ENCODE results near the gene PTGDS. TPM values are rescaled to one million over a fixed set of nuclear protein-coding genes. Genes with fewer than 3 reads are reported as not detected.

PTGDS gene
- polyA plus RNA-seq, 4 donors, result 0.86 to 38.0 (median 19.4) TPM

DNA sequence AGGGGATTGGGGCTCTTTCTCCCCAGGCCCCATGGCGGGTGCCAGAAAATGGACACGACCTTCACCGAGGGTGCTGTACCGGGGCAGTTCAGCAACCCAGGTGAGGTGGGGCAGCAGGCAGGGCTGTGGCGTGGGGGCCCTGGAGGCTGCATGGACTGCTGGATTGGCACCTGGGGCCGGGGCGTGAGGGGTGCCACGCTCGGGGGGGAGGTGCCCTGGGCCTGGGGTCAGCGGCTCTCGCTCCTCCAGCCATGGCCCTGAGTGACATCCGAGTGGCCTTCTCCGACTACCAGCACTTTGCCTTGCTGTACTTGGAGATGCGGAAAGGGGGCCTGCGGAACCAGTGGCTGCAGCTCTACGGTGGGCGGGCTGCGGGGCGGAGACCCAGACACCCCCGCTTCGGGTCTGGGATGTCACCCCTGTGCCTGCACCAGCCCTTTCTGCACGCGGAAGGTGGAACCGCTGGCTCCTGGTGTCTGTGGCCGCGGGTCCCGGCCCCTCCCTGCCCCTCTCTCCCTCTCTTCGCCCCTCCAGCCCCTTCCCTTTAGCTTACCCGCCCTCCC lies 7.2 kb downstream of the PTGDS start:
- H3K36me3 ChIP-seq (ENCODE audit: control insufficient read depth in 3 of 3, insufficient read depth in 2 of 3, low read depth in 1 of 3, low read length in 3 of 3), result no peaks in the 10 kb centered on the region
- H3K9me3 ChIP-seq (ENCODE audit: control insufficient read depth in 2 of 2, insufficient read depth in 1 of 2, low read depth in 1 of 2, low read length in 1 of 2), result no peaks in the 10 kb centered on the region
- H3K27ac ChIP-seq (ENCODE audit: low read depth in 1 of 3, low read length in 2 of 3), result no peak overlapping the region
- H3K4me1 ChIP-seq (ENCODE audit: control insufficient read depth in 3 of 3, insufficient read depth in 2 of 3, low read depth in 1 of 3, low read length in 2 of 3), result peaks cover 0 to 5% (median 0%) of the 10 kb centered on the region in 3 donors
- 51 to 59% (median 59%) methylated on average over 17 to 29 of the region's 29 CpGs for WGBS, 3 donors
- H3K27me3 ChIP-seq (ENCODE audit: control insufficient read depth in 3 of 3, insufficient read depth in 3 of 3, low read length in 3 of 3), result peaks cover 3 to 41% (median 6%) of the 10 kb centered on the region in 3 donors
- no peak for DNase-seq
- no peak overlapping the region for H3K4me3 ChIP-seq (ENCODE audit: low read depth in 1 of 3, low read length in 3 of 3)
- no peak for FAIRE-seq

DNA sequence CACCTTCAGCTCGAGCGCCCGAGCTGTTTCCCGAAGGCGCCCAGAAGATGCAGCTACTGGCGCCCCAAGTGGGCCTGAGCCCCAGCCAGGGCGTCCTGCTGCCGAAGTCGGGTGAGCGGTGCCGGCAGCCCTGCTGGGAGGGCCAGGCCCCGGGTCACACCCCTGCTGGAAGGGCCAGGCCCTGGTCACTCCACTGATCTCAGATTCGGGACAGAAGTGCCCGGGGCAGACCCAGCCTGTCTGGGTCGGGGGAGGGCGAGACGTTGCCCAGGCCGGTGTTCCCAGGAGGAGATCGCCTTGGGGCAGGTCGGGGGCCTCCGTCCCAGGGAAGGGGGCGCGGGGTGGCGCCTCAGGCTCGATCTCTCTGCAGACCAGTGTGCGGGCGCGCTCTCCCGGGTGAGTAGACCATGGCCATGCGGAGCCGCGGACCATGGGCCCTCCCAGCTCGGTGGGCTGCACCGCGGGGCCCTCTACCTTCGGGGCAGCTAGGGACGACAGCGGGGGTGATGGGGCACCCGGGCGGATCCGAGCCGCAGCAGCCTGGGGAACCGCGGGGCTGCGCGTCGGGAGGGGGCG lies 7.8 kb downstream of the PTGDS start:
- Histone ChIP-seq H3K27ac (ENCODE audit: low read depth in 1 of 3, low read length in 2 of 3) (no peak overlapping the region), H3K27me3 (ENCODE audit: control insufficient read depth in 3 of 3, insufficient read depth in 3 of 3, low read length in 3 of 3) (peaks cover 3 to 41% (median 6%) of the 10 kb centered on the region in 3 donors), H3K4me3 (ENCODE audit: low read depth in 1 of 3, low read length in 3 of 3) (no peak overlapping the region), H3K9me3 (ENCODE audit: control insufficient read depth in 2 of 2, insufficient read depth in 1 of 2, low read depth in 1 of 2, low read length in 1 of 2) (no peaks in the 10 kb centered on the region), H3K36me3 (ENCODE audit: control insufficient read depth in 3 of 3, insufficient read depth in 2 of 3, low read depth in 1 of 3, low read length in 3 of 3) (no peaks in the 10 kb centered on the region), H3K4me1 (ENCODE audit: control insufficient read depth in 3 of 3, insufficient read depth in 2 of 3, low read depth in 1 of 3, low read length in 2 of 3) (peaks cover 0 to 5% (median 0%) of the 10 kb centered on the region in 3 donors)
- no peak for DNase-seq
- no peak for FAIRE-seq
- WGBS, 3 donors, result 6 to 12% (median 8%) methylated on average over 41 to 48 of the region's 48 CpGs

DNA sequence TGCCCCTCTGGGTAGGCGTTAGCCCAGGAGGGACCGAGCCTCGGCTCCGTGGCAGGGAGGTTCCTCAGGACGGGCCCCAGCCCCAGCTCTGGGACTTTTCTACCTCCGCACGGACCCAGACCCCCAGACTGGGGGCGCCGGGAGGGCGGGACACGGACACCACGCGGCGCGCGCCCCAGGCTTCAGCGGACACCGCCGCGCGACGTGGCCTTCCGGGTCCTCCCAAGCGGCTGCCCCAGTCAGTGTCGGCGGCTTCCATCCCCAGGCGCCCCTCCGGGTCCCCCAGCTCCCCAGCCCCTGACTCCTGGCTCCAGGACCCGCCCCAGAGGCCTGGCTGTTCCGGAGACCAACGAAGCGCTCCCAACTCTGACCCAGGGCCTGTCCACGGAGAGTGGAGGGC lies 8.5 kb downstream of the PTGDS start:
- 22 to 26% (median 22%) methylated on average over 19 to 33 of the region's 33 CpGs for WGBS, 3 donors
- Histone ChIP-seq H3K9me3 (ENCODE audit: control insufficient read depth in 2 of 2, insufficient read depth in 1 of 2, low read depth in 1 of 2, low read length in 1 of 2) (peaks cover 0 to 7% of the 10 kb centered on the region in 2 donors), H3K27me3 (ENCODE audit: control insufficient read depth in 3 of 3, insufficient read depth in 3 of 3, low read length in 3 of 3) (peaks cover 3 to 37% (median 6%) of the 10 kb centered on the region in 3 donors), H3K36me3 (ENCODE audit: control insufficient read depth in 3 of 3, insufficient read depth in 2 of 3, low read depth in 1 of 3, low read length in 3 of 3) (no peaks in the 10 kb centered on the region), H3K4me1 (ENCODE audit: control insufficient read depth in 3 of 3, insufficient read depth in 2 of 3, low read depth in 1 of 3, low read length in 2 of 3) (peaks cover 0 to 5% (median 0%) of the 10 kb centered on the region in 3 donors), H3K27ac (ENCODE audit: low read depth in 1 of 3, low read length in 2 of 3) (no peak overlapping the region), H3K4me3 (ENCODE audit: low read depth in 1 of 3, low read length in 3 of 3) (no peak overlapping the region)
- DNase-seq (no peak), FAIRE-seq (no peak)

DNA sequence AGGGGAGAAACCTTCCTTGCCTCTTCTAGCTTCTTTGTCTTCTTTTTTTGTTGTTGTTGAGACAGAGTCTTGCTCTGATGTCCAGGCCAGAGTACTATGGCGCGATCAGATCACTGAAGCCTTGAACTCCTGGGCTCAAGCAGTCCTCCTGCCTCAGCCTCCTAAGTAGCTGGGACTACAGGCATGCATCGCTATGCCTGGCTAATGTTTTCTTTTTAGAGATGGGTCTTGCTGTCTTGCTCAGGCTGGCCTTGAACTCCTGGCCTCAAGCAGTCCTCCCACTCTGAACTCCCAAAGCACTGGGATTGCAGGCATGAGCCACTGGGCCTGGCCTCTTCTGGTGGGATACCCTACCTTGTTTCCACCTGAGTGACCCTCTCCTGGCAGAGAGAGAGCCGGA lies 11.6 kb downstream of the PTGDS start:
- no peak overlapping the region for H3K4me3 ChIP-seq (ENCODE audit: low read depth in 1 of 3, low read length in 3 of 3)
- peaks cover 3 to 38% (median 6%) of the 10 kb centered on the region in 3 donors for H3K27me3 ChIP-seq (ENCODE audit: control insufficient read depth in 3 of 3, insufficient read depth in 3 of 3, low read length in 3 of 3)
- H3K27ac ChIP-seq (ENCODE audit: low read depth in 1 of 3, low read length in 2 of 3), result no peak overlapping the region
- peaks cover 0 to 12% of the 10 kb centered on the region in 2 donors for H3K9me3 ChIP-seq (ENCODE audit: control insufficient read depth in 2 of 2, insufficient read depth in 1 of 2, low read depth in 1 of 2, low read length in 1 of 2)
- H3K36me3 ChIP-seq (ENCODE audit: control insufficient read depth in 3 of 3, insufficient read depth in 2 of 3, low read depth in 1 of 3, low read length in 3 of 3), result peaks cover 0 to 6% (median 0%) of the 10 kb centered on the region in 3 donors
- peaks cover 0 to 20% (median 2%) of the 10 kb centered on the region in 3 donors for H3K4me1 ChIP-seq (ENCODE audit: control insufficient read depth in 3 of 3, insufficient read depth in 2 of 3, low read depth in 1 of 3, low read length in 2 of 3)
- WGBS, 3 donors, result 91 to 96% (median 93%) methylated on average over 4 of the region's 4 CpGs
- DNase-seq, result no peak
- FAIRE-seq, result no peak

DNA sequence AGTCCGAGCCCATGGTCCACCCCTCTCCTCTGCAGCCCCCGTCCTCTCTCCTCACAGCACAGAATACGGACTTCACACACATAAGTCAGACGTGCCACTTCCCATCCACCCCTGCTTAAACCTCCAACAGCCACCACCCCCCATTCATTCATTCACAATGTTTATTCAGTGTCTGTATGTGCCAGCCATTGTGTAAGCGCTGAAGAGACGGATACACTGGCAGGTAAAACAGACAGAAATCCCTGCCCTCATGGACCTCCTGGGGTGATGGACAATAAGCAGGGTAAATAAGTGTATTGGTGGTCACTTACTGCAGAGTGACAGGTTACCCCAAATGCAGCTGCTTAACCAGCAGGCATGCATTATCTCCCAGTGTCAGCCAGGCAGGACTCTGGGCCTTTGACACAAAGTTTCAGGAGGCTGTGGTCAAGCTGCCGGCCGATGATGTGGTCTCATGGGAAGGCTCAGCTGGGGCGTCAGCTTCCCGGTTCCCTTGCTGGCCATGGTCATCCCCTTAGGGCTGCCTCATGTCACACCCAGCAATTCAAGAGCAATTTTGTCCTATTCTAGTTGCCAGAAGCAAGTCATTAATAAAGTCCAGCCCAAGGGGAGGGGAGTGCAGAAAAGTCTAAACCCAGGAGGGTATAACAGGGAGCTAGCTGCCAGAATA lies 13.1 kb downstream of the PTGDS start:
- DNase-seq, result no peak
- FAIRE-seq, result no peak
- Histone ChIP-seq H3K36me3 (ENCODE audit: control insufficient read depth in 3 of 3, insufficient read depth in 2 of 3, low read depth in 1 of 3, low read length in 3 of 3) (peaks cover 0 to 13% (median 0%) of the 10 kb centered on the region in 3 donors), H3K4me3 (ENCODE audit: low read depth in 1 of 3, low read length in 3 of 3) (no peak overlapping the region), H3K4me1 (ENCODE audit: control insufficient read depth in 3 of 3, insufficient read depth in 2 of 3, low read depth in 1 of 3, low read length in 2 of 3) (peaks cover 2 to 27% (median 3%) of the 10 kb centered on the region in 3 donors), H3K27me3 (ENCODE audit: control insufficient read depth in 3 of 3, insufficient read depth in 3 of 3, low read length in 3 of 3) (peaks cover 0 to 36% (median 3%) of the 10 kb centered on the region in 3 donors), H3K27ac (ENCODE audit: low read depth in 1 of 3, low read length in 2 of 3) (no peak overlapping the region), H3K9me3 (ENCODE audit: control insufficient read depth in 2 of 2, insufficient read depth in 1 of 2, low read depth in 1 of 2, low read length in 1 of 2) (peaks cover 0 to 12% of the 10 kb centered on the region in 2 donors)
- 82 to 83% (median 83%) methylated on average over 10 of the region's 10 CpGs for WGBS, 3 donors

DNA sequence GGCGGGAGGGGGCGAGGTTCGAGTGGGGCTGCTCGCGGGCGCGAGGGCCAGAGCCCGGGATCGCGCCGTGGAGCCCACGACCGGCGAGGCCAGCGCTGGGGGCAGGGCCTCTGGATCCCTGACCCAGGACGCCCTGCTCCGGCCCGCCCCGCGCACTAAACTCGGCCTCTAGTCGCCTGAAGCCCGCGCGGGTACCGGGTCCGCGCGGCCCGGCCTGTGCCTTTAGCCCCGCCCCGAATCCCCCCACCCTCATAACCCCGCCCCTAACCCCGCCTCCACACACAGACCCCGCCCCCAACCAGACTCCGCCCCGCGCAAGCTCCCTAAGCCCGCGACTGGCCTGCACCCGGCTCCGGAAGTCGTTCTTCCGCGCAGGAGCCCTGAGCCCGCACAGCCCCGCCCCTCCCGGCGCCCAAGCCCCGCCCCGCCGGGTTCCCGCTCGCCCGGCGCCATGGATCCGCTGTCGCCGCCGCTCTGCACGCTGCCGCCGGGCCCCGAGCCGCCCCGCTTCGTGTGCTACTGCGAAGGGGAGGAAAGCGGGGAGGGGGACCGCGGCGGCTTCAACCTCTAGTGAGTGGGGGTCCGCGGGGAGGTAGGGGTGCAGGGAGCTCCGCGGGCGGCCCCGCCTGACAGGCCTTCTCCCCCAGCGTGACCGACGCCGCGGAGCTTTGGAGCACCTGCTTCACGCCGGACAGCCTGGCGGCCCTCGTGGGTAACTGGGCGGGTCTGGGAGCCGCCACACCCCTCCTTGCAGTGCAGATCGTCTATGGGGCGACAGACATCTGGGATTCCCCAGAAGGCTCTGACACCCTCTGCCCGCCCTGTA lies 14.9 kb downstream of the PTGDS start, which contains the start of gene PAXX:
TSS of gene PAXX (plus strand) at position 430 of the 826 bp plus-strand sequence. CDS start at position 452, 22 bp downstream.
- WGBS, 3 donors, result 0 to 1% (median 0%) methylated on average over 57 to 92 of the region's 92 CpGs
- Histone ChIP-seq H3K9me3 (ENCODE audit: control insufficient read depth in 2 of 2, insufficient read depth in 1 of 2, low read depth in 1 of 2, low read length in 1 of 2) (peaks cover 0 to 12% of the 10 kb centered on the region in 2 donors), H3K27me3 (ENCODE audit: control insufficient read depth in 3 of 3, insufficient read depth in 3 of 3, low read length in 3 of 3) (peaks cover 0 to 37% (median 0%) of the 10 kb centered on the region in 3 donors), H3K4me3 (ENCODE audit: low read depth in 1 of 3, low read length in 3 of 3) (peak within 1 kb of the TSS; percentile 65 to 76 (median 71)), H3K4me1 (ENCODE audit: control insufficient read depth in 3 of 3, insufficient read depth in 2 of 3, low read depth in 1 of 3, low read length in 2 of 3) (peaks cover 2 to 45% (median 11%) of the 10 kb centered on the region in 3 donors), H3K36me3 (ENCODE audit: control insufficient read depth in 3 of 3, insufficient read depth in 2 of 3, low read depth in 1 of 3, low read length in 3 of 3) (peaks cover 0 to 13% (median 0%) of the 10 kb centered on the region in 3 donors), H3K27ac (ENCODE audit: low read depth in 1 of 3, low read length in 2 of 3) (peak within 1 kb of the TSS; percentile 53 to 92 (median 91))
- no peak for FAIRE-seq
- DNase-seq, result peak; percentile 90 to 94

DNA sequence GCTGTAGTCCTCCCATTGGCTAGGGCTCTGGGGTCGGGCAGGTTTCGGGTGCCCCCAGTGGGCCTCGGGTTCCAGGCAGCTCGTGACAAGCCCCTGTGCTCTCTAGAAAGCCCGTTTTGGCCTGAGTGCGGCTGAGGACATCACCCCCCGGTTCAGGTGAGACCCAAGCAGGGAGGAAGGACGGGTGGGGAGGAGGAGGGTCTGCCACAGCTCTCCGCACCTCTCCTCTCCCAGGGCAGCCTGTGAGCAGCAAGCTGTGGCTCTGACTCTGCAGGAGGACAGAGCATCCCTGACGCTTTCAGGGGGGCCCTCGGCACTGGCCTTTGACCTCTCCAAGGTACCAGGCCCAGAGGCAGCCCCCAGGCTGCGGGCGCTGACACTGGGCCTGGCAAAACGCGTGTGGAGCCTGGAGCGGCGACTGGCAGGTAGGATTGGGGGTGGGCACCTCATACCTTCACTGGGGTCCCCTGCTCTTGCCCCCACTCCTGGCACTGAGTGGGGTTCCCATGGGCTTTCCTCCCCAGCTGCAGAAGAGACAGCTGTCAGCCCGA lies 15.6 kb downstream of the PTGDS start:
- H3K27ac ChIP-seq (ENCODE audit: low read depth in 1 of 3, low read length in 2 of 3), result peak overlapping the region in 2 of 3 donors; percentile 78 to 80
- 27 to 40% (median 31%) methylated on average over 18 of the region's 18 CpGs for WGBS, 3 donors
- H3K9me3 ChIP-seq (ENCODE audit: control insufficient read depth in 2 of 2, insufficient read depth in 1 of 2, low read depth in 1 of 2, low read length in 1 of 2), result peaks cover 0 to 12% of the 10 kb centered on the region in 2 donors
- FAIRE-seq (no peak), DNase-seq (no peak)
- peaks cover 2 to 48% (median 11%) of the 10 kb centered on the region in 3 donors for H3K4me1 ChIP-seq (ENCODE audit: control insufficient read depth in 3 of 3, insufficient read depth in 2 of 3, low read depth in 1 of 3, low read length in 2 of 3)
- peak overlapping the region; percentile 65 to 76 (median 71) for H3K4me3 ChIP-seq (ENCODE audit: low read depth in 1 of 3, low read length in 3 of 3)
- H3K27me3 ChIP-seq (ENCODE audit: control insufficient read depth in 3 of 3, insufficient read depth in 3 of 3, low read length in 3 of 3), result peaks cover 0 to 40% (median 0%) of the 10 kb centered on the region in 3 donors
- H3K36me3 ChIP-seq (ENCODE audit: control insufficient read depth in 3 of 3, insufficient read depth in 2 of 3, low read depth in 1 of 3, low read length in 3 of 3), result peaks cover 0 to 13% (median 0%) of the 10 kb centered on the region in 3 donors

Data from small intestine (tissue), 7 donors.